HL-60 (cell line): ENCODE results near the gene ABHD16B.

Source experiments
- DNase-seq, 2 experiments: peaks; one replicate each; pipeline ENCODE4 v3.0.0-alpha.2; 2010 to 2020; ENCODE audit warnings: low read depth in 1 of 2, low spot score in 1 of 2
- H3K27ac ChIP-seq: fragments of 250-450 bp; sonication (Bioruptor Pico); replicated peaks from 2 replicates; pipeline ENCODE4 v1.5.1; 2020; ENCODE audit warnings: mild to moderate bottlenecking, moderate library complexity
- H3K27me3 ChIP-seq: fragments of 250-450 bp; sonication (Bioruptor Pico); 2 replicates; pipeline ENCODE4 v1.5.1; 2021; ENCODE audit warnings: mild to moderate bottlenecking, moderate library complexity; ENCODE audit not compliant: insufficient read depth, poor library complexity, severe bottlenecking
- H3K4me3 ChIP-seq: replicated peaks from 2 replicates; pipeline ENCODE4 v1.5.1; 2011; ENCODE audit warnings: mild to moderate bottlenecking, control low read depth, low read length; ENCODE audit not compliant: insufficient read depth
- GABPA ChIP-seq: IDR thresholded peaks from 2 replicates; pipeline ENCODE4 v1.6.1; 2012; ENCODE audit warnings: low read depth
- POLR2AphosphoS5 ChIP-seq: IDR thresholded peaks from 2 replicates; pipeline ENCODE4 v1.6.1; 2012; ENCODE audit warnings: low read depth
- SPI1 ChIP-seq: IDR thresholded peaks from 2 replicates; pipeline ENCODE4 v1.6.1; 2012; ENCODE audit warnings: low read depth, mild to moderate bottlenecking, borderline replicate concordance
- TF ChIP-seq, protein P1 (sequence below): IDR thresholded peaks from 2 replicates; pipeline ENCODE4 v1.6.1; 2012; ENCODE audit warnings: low read depth; ENCODE audit not compliant: insufficient replicate concordance
- TF ChIP-seq, protein P2 (sequence below): IDR thresholded peaks from one replicate; pipeline ENCODE4 v1.5.1; 2011; ENCODE audit warnings: low read length, control low read depth, inconsistent platforms; ENCODE audit not compliant: insufficient read depth

The ABHD16B gene

DNA sequence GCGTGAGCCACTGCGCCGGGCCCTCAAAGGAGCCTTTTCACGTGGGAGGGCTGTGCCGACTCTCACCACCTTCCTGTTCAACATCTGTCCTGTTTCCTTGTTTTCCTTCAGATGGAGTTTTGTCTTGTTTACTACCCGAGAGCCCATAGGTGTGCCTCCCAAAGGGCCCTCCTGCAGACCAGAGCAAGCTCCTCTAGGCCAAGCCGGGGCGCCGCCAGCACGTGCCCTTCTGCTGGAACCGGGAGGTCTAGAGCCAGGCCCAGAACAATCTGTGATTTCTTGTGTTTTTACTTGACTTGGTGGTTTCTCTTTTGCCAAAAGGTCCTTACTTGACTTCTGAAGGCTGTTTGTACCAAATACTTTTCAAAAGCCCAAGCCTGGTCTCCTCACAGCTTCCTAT, 25.6 kb downstream of the ABHD16B start:
- no peak overlapping the region for H3K27ac ChIP-seq
- no peak for DNase-seq
- TF ChIP-seq, protein P1, sequence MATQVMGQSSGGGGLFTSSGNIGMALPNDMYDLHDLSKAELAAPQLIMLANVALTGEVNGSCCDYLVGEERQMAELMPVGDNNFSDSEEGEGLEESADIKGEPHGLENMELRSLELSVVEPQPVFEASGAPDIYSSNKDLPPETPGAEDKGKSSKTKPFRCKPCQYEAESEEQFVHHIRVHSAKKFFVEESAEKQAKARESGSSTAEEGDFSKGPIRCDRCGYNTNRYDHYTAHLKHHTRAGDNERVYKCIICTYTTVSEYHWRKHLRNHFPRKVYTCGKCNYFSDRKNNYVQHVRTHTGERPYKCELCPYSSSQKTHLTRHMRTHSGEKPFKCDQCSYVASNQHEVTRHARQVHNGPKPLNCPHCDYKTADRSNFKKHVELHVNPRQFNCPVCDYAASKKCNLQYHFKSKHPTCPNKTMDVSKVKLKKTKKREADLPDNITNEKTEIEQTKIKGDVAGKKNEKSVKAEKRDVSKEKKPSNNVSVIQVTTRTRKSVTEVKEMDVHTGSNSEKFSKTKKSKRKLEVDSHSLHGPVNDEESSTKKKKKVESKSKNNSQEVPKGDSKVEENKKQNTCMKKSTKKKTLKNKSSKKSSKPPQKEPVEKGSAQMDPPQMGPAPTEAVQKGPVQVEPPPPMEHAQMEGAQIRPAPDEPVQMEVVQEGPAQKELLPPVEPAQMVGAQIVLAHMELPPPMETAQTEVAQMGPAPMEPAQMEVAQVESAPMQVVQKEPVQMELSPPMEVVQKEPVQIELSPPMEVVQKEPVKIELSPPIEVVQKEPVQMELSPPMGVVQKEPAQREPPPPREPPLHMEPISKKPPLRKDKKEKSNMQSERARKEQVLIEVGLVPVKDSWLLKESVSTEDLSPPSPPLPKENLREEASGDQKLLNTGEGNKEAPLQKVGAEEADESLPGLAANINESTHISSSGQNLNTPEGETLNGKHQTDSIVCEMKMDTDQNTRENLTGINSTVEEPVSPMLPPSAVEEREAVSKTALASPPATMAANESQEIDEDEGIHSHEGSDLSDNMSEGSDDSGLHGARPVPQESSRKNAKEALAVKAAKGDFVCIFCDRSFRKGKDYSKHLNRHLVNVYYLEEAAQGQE: no peak
- no peak for TF ChIP-seq POLR2AphosphoS5
- H3K4me3 ChIP-seq: no peak overlapping the region
- no peaks in the 10 kb centered on the region for H3K27me3 ChIP-seq

DNA sequence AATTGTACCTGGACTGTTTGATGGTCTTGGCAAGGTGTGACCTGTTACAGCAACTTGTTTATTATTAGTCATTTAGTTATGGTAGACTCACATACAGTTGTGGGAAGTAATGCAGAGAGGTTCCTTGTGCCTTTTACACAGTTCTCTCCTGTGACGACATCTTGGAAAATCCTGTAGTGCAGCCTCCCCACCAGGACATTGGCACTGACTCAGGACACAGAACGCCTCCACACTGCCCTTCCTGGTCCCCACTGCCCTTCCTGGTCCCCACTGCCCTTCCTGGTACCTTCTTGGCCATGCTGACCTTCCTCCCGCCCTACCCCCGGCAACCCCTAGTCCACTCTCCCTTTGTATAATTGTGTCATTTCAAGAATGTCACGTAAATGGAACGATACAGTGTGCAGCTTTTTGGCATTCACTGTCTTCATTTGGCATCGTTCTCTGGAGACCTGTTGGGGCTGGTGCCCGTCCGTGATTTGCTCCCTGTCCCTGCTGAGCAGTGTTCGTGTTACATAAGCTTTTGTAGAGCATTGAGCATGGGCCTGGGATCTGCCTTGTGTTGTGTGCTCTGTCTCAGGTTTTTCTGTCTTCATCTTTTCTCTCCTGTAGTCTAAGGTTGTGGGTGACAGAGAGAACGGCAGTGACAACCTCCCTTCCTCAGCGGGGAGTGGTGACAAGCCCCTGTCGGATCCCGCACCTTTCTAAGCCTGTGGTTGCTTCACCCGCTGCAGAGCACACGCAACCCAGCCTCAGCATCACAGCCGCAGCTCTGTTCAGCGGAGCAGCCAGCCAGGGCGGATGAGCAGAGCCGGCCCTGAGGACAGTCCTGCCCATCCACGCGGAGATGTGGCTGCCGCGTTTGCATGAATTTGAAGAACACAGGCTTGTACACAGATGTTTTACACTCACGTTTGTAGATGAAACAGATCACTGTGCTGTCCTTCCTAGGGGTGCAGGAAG, 28.2 kb downstream of the ABHD16B start:
- H3K27ac ChIP-seq: no peak overlapping the region

DNA sequence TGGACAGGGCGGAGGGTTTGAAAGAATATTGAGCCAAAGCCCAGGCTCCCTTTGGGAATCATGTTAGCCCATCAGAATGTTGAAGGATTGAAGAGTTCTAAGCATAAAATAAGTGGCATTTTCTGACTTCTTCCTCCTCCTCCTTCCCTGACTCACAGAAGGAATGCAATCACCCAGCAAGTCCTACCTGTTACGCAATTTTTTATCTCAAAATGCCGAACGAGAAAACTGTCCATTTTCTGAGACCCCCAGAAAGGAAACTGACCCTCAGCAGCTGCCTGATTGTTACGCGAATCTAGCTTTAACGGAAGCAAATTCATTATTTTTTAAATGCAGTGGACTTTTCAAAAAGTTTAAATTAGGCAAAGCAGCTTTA, 28.9 kb downstream of the ABHD16B start:
- Histone ChIP-seq H3K4me3 (no peak overlapping the region), H3K27me3 (no peaks in the 10 kb centered on the region), H3K27ac (no peak overlapping the region)
- no peak for DNase-seq
- no peak for TF ChIP-seq SPI1
- TF ChIP-seq, protein P1: no peak
- TF ChIP-seq, protein P2, sequence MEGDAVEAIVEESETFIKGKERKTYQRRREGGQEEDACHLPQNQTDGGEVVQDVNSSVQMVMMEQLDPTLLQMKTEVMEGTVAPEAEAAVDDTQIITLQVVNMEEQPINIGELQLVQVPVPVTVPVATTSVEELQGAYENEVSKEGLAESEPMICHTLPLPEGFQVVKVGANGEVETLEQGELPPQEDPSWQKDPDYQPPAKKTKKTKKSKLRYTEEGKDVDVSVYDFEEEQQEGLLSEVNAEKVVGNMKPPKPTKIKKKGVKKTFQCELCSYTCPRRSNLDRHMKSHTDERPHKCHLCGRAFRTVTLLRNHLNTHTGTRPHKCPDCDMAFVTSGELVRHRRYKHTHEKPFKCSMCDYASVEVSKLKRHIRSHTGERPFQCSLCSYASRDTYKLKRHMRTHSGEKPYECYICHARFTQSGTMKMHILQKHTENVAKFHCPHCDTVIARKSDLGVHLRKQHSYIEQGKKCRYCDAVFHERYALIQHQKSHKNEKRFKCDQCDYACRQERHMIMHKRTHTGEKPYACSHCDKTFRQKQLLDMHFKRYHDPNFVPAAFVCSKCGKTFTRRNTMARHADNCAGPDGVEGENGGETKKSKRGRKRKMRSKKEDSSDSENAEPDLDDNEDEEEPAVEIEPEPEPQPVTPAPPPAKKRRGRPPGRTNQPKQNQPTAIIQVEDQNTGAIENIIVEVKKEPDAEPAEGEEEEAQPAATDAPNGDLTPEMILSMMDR: no peak
- TF ChIP-seq GABPA: no peak
- no peak for TF ChIP-seq POLR2AphosphoS5

More for the DNA sequence above, 28.2 kb downstream of the ABHD16B start:
- no peaks in the 10 kb centered on the region for H3K27me3 ChIP-seq
- no peak for DNase-seq
- TF ChIP-seq, protein P1: no peak
- TF ChIP-seq GABPA (no peak), SPI1 (no peak), POLR2AphosphoS5 (no peak)
- TF ChIP-seq, protein P2: no peak
- H3K4me3 ChIP-seq: no peak overlapping the region
